SH-SY5Y (cell line): ENCODE data around the gene DOK6.

Experiments
- GATA2 ChIP-seq: IDR thresholded peaks from 2 replicates; pipeline ENCODE4 v1.6.1; 2011; ENCODE audit warnings: mild to moderate bottlenecking, low read depth, low read length
- GATA3 ChIP-seq: IDR thresholded peaks from 2 replicates; pipeline ENCODE4 v1.6.1; 2011; ENCODE audit warnings: low read depth, mild to moderate bottlenecking, low read length, moderate library complexity

The DOK6 gene

DNA sequence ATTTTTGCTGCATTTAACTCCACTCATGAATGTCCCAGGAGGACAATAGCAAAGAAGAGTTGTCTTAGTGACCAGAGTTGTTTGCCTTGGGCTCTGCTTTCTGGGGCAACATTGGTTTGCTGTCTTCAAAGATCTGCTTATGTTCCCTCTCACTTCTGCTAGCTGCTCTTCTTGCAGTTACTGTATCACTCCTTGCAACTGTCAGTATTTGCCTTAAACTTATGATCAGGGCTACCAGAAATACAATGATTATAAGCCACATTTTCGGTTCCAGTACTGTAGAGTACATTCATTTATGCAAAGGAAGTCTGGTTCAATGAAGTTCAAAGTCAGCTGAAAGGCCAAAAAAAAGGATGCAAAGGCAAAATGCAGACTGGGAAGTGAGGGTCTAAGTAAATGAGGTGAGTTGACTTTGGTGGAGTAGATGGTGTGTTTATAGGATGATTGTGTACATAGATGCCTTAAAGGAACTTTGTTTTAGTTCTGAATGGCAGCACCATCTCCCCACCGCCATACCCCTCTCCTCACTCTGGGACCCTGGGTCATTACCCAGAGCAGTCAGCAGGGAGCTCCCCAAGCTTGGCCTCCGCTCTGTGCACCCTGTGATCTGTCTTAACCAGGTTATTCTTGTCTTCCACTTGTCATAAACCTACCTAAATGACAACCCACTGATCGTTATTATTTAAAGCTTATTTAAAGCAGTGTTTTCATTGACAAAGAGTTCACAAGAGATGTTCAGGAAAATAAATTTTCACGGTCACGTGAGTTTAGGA is 236.0 kb downstream of the DOK6 start:
- TF ChIP-seq GATA2 (no peak), GATA3 (no peak)

DNA sequence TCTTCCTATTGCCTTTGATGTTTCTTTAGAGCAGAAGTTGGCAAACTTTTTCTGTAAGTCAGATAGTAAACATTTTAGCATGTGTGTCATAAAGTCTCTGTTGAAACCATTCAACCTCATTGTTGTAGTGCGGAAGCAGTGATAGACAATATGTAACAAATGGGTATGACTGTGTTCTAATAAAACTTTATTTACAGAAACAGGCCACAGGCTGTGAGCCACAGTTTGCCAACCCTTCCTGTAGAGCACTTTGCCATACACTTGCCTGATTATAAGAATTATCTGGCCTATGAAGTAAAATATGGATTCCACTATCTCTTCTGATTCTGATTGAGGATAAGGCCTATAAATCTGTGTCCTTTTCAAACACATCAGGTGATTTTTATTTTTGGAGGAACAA is 237.4 kb downstream of the DOK6 start:
- TF ChIP-seq GATA3 (no peak), GATA2 (no peak)

DNA sequence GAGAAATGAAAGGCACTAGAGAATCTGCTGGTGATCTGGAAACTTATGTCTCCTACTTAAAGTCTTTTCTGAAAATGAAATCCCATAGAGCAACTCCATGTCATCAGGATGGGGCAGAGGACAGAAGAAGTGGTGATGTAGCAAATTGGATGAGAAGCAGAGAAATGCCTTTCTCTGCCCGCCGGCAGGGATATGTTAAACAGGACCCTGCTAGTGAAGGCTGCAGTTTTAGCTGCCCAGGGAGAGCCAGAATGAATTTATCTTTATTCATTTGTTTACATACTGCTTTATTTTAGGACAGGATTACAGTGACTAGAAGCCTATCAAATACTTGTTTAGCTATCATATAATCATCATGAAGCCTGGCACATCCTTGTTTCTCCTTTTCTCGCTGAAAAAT is 247.0 kb downstream of the DOK6 start:
- TF ChIP-seq GATA3 (no peak), GATA2 (no peak)

DNA sequence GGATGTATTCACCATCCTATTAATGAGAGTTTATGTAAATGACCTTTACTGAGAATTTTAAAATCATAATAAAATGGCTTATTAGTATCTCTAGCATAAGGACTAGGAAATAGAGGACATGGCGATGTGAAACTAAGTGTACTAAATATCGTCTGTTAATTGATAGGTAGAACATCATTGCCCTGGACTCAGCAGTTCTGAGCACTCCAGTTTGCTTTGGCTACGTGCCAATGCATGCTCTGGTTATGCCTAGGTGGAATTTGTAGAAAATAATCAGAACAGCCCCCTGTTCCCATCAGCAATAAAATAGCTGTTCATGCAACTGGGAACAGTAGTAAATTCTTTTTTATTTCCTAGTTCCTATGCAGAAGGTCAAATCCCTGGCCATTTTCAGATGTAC is 247.8 kb downstream of the DOK6 start:
- no peak for TF ChIP-seq GATA3
- TF ChIP-seq GATA2 = no peak

DNA sequence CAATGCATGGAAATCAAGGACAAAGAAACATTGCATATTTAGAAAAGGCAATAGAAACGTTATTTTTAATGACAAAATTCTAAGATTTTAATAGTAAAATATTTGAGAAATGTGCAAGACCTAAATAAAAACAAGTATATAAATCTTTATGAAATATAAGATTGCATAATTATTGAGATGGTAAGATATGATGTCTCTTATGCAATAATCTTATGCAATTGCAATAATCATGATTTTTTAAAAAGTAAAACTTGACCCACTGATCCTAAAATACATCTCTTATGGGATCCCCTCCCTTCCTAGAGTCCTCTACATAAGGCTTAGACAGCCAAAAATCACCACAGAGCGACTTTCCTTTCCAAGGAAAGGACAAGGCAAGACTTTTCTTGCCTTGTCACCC is 249.0 kb downstream of the DOK6 start:
- TF ChIP-seq GATA3 = no peak
- TF ChIP-seq GATA2 = no peak

DNA sequence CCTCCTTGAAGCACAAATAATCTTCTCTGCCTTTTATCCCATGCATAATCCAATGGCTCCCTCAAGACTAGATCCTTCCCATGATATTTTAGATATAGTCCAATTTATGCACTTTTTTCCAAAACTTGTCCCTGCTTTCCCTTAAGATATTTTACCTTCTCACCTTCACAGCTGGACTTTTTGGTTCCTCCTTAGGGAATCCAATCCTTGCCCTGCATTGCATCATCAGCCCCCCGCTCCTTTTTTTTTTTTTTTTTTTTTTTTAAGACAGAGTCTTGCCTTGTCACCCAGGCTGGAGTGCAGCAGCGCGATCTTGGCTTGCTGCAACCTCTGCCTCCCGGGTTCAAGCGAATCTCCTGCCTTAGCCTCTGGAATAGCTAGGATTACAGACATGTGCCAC is 250.6 kb downstream of the DOK6 start:
- TF ChIP-seq GATA2 = no peak

DNA sequence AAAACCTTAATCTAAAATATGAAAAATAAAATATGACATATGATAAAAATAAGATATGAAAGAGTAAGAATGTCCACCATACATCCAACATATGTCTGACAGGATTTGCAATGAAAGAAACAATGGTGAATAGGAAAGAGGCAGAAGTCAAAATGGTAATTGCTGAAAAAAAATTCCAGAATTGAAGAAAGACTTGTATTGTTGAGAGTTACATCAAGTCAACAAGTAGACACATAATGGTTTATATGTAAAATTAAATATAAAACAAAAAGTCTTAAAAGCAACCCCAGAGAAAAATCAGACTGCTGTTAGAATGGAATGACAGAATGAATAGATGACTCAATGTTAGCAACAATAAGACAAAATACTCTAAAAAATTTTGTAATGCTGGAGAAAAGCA is 255.1 kb downstream of the DOK6 start:
- no peak for TF ChIP-seq GATA2

DNA sequence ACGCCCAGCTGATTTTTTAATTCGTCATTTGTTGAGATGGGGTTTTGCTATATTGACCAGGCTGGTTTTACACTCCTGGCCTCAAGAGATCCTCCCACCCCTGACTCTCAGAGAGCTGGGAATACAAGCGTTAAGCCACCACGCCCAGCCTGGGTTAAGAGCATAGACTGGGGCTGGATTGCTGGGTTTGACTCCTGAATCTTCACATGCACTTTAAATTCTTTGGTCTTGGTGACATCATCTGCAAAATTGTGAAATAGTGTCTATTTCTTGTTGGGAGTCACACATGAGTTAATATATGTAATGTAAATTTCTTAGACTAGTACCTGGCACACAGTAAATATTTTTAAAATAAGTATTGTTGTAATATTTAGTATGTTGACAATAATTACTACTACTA is 257.4 kb downstream of the DOK6 start:
- no peak for TF ChIP-seq GATA3
- TF ChIP-seq GATA2 = no peak

DNA sequence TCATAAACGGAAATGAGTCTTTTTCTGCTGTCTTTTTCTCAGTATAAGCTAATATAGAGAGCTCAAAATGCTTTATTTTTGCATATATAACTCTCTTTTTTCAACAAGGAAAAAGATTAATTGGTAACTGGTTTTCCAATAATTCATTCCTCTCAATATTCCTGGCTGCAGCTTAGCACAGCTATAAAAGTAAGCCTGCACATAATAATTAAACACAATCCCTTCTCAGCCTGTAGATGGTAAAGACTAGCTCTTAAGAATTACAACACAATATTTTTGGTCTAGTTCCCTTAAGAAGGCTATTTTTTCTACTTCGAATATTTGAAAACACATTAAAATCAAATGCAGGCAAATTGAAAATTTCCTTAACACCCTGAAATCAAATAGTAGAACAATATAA is 258.0 kb downstream of the DOK6 start:
- TF ChIP-seq GATA2 (no peak), GATA3 (no peak; the same call in 1 of the 2 replicates)

DNA sequence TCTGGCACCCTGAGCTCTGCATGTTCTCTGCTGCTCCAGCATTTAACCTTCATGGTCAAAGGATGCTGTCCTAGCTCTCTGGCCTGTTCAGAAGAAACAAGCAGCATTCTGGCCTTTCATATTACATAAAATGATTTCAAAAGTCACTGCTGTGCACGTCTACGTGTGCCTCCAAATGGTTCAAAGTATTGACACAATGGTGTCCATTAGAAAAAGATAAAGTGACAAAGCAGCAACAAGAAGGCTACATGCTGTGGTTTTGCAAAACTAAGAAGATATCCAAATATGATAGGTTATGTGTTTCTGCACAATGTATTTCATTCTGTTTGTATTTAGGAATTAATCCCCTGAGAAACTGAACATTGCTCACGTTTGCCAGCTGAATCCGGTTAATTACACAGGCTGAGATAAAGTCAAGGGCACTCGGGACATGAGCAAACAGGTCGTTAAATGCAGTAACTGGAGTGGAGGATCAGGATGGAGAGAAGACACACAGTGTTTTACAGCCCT is 258.5 kb downstream of the DOK6 start:
- TF ChIP-seq GATA3 (no peak), GATA2 (no peak; the same call in 1 of the 2 replicates)

DNA sequence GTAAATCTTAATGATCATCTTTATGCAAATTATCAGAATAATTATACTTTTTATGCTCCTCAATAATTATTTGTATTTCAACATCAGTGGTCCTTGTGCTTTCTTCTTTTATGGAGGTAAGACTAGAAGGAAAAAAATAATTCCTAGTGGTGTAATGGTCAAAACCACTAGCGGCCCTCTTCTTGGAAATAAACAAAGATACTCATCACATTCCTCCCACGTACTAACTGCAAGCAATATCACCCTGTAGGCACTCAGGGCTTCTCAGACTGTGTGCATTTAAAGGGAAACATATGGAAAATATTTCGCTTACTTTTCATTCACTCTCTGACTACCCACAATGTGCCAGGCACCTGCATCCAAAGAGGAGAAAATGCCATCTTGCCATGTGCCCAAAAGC is 263.7 kb downstream of the DOK6 start:
- TF ChIP-seq GATA3 (no peak), GATA2 (no peak)

DNA sequence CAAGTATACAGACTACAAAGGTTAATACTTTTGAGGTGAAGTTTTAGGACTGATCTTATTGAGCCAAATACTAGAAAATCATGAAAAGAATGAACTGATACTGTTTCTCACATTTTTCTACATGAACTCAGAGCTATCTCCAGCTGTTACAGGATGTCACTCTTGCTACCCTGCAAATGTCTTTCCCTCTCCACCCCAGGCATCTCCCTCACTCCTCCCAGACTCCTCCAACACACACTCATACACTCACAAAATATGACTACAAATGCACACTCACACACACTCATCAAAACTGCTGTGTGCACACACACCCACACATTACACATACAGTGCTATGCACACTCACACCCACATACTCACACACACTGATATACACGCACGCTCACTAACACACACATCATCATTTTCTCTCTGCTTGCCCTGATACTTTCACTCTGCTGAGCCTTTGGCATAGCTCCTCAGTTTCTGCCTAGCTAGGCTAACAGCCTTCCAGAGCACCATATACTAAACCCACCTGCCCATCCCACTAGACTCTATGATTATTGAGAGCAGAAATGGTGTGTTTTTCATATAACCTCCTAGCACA is 273.7 kb downstream of the DOK6 start:
- TF ChIP-seq GATA2 (no peak), GATA3 (no peak)

DNA sequence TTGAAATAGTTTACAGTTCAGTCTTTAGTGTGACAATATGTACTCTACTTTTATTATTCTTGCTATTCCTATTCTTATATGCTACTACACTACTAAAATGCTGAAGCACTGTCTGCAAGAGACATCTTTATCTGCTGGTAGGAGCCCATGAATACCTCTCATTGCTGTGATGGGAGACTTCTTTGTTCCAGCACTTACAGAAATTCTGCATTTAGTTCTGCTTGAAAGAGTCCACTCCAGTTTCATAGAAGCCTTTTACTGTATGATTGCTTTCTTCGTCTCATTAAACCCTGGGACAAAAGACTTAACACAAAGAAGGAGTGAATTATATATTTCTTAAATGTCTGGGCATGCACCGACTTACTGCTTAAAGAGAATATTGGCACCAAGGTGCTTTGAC is 274.3 kb downstream of the DOK6 start:
- TF ChIP-seq GATA3 = no peak
- TF ChIP-seq GATA2 = no peak

DNA sequence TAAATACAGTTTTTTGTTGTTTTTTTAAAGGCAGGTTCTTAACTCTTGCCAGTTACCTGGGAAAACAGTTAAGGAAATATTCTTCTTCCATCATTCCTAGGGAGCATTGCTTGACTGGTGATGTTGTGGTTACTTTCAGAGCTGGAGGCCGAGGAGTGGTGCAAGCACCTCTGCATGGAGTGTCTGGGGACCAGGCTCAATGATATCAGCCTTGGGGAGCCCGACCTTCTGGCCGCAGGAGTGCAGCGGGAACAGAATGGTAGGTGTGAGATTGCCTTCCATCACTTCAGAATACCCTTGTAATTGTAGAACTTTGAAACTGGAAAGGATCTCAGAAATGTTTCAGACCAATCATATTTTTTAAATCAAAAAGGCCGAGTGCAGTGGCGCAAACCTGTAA is 276.9 kb downstream of the DOK6 start:
- TF ChIP-seq GATA2 (no peak), GATA3 (no peak)

DNA sequence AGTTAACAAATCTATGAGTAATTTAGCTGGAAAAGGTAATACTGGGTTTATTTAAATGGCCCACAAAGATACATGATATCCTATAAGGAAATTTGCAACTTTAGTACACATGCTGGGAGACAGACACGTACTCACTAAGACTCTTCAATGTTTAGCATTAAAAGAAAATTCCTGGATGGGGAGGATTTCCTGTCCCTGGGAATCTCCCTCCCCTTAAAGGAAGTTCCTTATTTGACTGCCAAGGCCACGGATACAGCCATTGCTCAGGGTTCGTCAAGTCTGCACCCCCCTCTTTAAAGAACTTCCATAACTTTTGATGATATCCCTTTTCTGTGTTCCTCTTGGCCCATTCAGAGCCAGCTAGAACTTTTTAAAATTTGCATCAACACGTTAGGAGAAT is 279.4 kb downstream of the DOK6 start:
- TF ChIP-seq GATA2 = no peak
- no peak for TF ChIP-seq GATA3

DNA sequence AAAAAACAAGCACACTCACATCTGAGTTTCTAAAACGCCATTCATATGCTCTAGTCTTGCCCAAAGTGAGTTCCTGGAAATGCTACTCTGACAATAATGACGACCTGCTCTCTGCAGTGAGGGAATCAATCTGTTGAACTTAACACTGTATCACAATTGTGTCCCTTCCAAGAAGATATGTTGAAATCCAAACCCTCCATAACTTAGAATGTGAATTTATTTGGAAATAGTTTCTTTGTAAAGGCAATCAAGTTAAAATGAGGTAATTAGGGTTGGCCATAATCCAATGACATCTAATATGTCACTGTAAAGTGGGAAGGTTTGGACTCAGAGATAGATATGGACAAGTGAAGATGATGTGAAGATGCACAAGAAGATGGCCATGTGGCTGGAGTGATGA is 282.5 kb downstream of the DOK6 start:
- no peak for TF ChIP-seq GATA3
- no peak for TF ChIP-seq GATA2
